A172 (cell line): ENCODE data around the gene MGAT5B. TPM values are rescaled to one million over a fixed set of nuclear protein-coding genes. Genes with fewer than 3 reads are reported as not detected.

Experiments used
- DNase-seq: peaks from one replicate; pipeline ENCODE4 v3.0.0-alpha.2; 2015; ENCODE audit warnings: low spot score
- total RNA-seq: library from RNA; depleted of rRNA; stranded (reverse); fragments of >200 nt; shearing (Covaris generic); gene quantifications from 2 replicates; pipeline ENCODE4 v1.2.3, GENCODE V29; 2014

Gene MGAT5B
- total RNA-seq, 1 experiment from 2014 or later = 16.7 TPM

DNA sequence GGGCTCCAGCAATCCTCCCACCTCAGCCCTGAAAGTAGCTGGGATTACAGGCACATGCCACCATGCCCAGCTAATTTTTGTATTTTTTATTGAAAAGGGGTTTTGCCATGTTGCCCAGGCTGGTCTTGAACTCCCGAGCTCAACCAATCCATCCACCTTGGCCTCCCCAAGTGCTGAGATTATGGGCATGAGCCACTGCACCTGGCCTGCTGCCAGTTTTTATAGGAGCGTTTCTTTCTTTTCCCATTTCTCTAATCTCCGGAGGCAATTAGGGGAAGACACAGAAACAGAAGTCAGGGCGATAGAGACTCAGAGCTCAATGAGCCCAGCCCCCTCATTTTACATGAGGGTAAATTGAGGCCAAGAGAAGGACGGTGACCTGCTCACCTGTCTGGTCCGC lies 10.4 kb downstream of the MGAT5B start:
- no peak for DNase-seq

DNA sequence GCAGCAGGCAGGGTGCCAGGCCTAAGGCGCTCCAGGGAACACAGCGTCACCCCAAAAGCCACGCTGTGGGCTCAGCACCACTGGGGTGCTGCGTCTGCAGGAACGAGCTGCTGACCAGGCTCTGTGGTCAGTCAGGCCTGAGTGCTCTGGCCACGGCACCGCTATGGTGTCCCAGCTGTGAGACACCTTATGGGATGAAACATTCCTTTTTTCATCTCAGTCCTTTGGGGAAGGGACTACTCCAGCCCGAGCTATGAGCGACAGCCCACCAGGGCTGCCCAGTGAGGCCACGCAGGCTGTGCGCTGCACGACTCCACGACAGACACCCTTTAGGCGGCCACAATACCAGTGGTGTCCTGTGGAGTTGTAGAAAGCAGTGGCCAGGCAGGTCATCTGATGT lies 11.1 kb downstream of the MGAT5B start:
- no peak for DNase-seq

DNA sequence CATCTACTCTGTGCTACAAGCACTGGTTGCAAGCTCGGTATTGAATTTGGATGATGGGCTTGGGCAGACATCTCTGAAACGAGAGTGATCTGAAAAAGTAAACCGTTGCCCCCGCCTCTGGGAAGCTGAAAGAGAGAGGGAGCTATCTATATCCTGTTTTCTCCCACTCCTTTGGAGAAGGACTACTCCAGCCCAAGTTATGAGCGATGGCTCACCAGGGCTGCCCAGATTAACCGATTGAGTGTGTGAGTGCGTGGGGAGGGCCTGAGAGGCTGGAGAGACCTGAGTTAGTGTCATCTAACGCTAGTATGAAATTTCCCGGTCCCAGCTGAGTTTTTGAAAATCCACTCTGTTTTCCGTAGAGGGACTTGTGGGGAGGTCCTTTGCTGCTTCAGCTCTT lies 11.5 kb downstream of the MGAT5B start:
- DNase-seq = no peak

DNA sequence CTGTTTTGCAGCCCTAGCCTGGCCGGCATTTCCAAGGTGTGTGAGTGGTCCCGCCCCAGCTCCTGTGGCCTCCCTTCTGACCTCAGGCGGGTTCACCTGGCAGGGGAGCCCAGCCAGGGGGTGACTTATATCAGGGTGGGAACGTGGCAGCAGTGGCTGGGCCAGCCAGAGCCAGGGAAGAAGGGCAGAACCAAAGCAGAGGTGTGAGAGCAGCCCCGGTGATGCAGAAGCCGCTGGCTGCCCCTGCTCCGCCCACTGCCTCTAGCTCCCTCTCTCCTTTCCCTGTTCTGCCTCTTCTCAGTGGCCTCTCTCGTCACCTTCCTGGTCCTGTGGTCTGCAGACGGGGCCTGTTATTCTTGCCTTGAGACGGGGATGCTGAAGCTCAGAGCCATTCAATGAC lies 12.1 kb downstream of the MGAT5B start:
- no peak for DNase-seq

DNA sequence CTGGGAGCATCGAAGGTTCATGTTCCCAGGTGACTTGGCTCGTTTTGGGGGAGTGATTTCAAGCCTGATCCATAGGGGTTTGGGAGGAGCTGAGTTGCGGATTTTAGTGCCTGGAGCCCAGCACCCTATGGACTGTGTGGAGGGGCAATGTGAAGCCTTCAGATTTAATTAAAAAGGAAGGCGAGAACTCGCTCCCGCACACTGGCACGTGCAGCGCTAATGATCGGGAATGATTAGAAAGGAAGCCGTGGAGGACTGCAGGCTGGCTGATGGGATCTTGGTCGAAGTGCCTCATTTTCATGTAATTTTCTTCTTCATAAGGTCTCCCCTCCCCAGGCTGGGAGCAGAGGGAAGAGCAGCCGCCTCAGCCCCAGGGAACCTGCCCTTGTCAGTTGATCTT lies 12.8 kb downstream of the MGAT5B start:
- DNase-seq = no peak

DNA sequence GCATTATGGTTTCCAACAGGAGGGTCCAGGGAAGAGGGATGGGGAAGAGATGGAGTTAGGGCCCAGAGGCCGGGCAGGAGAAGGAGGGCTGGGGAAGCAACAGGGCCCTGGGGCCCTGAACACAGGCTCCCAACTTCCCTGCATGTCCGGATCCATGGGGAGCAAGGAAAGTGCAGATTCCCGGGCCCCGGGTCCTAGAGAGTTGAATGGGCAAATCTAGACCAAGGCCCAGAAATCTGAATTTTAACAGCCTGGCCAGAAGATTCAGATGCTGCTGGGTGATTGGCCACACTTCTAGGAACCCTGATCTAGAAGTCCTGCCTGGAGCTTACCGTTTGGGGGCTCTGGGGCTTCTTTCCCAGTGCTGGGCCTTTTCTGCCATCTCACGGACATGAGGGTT lies 13.2 kb downstream of the MGAT5B start:
- no peak for DNase-seq

DNA sequence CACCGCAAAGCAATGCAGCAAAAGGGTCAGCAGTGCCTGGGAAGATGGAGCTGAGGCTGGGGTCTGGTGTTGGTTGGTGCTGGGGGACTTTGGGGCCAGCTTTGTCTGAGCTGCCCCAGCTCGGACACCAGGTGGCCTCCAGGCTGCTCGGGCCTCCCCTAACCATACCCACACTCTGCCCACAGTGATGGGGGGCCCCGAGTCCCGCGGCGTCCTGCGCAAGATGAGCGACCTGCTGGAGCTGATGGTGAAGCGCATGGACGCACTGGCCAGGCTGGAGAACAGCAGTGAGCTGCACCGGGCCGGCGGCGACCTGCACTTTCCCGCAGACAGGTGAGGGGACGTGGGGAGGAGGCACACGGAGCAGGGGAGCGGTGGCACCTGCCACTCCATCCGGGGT lies 13.8 kb downstream of the MGAT5B start:
- DNase-seq = no peak

DNA sequence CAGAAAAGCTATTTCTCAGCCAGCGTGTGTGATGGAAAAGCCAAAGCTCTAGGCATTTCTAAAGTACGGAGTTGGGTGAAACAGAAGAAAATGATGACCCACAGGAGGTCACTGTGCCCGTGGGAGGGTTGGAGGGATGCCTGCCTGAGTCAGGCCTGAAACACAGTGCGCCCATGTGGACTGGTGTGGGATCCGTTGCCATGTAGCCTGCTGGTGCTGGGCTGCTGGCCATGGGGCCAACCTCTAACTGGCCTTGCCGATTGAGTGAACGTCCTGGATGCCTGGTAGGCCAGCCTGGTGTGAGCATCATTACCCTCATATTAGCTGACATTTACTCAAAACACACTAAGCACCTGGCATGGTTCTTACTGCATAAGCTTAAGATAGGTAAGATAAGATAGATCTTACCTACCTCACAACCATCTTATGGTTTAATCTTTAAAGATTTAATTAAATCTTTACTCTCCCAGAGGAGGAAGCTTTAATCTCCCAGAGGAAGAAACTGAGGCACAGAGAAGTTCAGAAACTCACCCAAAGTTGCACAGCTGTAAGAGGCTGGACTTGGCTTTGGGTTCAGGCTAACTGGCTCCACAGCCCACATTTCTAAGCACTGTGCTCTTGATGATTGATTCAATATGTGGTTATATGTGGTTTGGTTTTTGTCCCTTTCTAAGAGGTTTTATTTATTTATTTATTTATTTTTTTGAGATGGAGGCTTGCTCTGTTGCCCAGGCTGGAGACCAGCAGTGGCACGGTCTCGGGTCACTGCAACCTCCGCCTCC lies 15.7 kb downstream of the MGAT5B start:
- DNase-seq = no peak

DNA sequence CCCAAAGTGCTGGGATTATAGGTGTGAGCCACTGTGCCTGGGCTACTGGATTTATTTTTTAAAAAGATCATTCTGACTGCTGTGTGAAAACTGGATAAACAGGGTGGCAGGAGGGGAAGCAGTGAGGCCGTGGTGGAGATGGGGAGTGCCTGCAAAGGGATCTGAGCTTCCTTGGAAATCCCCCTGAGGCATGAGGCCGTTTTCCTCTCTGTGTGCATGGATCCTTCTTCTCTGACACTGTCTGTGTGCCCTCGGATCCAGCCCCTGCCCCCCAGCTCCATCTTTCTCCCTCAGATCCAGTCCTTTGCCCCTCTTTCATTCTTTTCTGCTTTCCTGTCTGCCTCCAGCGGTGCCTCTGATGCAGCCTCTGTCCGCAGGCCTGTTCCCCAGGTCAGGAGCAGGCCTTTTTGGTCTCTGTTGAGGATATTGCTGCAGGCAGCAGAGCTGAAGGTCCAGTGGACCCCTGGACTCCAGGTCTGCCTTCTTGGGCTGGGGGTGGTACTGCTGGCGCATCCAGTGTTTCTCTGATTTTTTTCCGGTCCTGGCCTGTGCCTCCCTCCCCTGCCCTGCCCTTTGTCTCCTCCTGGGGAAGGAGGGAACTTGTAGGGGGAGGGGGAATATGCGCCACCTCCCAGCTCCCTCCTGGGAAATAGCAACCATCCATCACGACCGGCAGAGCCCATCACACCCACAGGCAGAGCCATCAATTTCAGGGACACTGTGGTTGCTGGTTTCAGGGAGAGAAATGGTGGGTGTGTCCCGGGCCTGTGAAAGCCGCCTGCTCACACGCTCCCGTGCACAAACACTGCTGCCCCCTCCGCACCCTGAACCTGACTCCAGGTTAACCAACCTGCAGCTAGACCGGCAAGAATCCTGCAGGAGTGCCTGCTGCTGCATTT lies 17.0 kb downstream of the MGAT5B start:
- no peak for DNase-seq

DNA sequence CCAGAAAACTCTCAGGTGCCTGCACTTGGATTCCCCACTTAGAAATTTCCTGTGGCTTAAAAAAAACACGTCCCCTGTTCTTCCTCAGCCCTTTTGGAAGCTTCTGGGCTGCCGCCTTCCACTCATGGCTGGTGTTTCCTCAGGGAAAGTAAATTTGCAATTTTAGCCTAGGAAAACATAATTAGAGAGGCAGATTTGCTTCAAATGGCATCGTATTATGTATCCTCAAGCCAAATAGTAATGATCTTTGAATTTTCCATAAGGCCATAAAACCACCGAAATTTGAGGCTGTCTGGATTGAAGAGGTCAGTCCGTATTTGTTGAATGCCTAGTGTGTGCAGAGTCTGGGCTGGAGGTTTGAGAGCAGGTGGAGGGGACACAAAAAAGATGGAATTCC lies 17.7 kb downstream of the MGAT5B start:
- no peak for DNase-seq

DNA sequence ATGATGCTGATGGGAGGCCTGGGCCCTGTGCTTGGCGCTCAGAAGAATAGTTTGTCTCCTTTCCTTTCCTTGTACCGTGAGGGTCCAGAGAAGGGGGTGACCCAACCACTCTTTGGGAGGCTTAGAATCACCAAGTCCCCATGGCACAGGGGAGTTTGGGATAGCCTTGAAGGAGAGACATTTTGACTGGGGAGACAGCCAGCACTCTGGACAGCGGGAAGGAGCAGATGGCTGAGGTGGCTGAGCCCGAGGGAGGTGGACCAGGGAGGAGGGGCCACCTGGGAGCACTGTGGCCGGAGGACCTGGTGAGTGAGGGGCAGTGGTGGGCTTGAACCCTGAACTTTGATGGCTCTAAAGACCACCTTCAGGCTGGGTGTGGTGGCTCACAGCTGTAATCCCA lies 18.2 kb downstream of the MGAT5B start:
- DNase-seq = no peak

DNA sequence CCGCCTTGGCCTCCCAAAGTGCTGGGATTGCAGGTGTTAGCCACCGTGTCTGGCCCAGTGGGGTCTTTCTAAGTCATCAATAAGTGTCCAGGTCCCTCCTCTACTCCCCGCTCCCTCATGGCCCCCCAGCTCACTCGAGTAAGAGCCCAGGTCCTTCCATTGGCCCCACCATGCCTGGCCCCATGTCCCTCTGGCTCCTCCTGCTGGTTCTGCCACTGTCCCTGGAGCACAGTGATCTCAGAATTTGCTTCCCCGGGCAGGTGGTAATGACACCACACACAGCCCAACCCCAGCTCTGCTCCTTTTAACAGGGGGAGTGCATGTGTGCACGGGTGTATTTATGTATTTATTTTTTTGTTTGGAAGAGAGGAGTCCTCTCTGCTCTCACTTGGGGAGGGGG lies 19.6 kb downstream of the MGAT5B start:
- DNase-seq = no peak

DNA sequence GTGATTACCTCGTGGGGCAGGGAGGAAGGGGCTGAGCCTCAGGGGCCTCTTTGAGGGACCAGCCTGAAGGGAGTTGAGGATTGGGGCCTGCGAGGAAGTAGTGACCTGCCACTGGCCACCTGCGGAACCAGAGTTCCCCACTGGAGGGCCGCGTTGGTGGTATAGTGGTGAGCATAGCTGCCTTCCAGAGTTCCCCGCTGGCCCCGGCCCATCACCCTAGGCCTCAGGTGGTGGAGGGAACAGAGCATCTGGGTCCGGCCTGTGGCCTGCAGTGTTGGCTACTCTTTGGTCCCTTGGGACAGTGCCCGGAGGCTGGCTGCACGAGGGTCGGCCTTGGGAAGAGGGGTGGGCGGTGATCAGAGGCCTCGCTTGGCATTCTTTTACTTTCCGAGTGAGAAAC lies 20.5 kb downstream of the MGAT5B start:
- DNase-seq = no peak

DNA sequence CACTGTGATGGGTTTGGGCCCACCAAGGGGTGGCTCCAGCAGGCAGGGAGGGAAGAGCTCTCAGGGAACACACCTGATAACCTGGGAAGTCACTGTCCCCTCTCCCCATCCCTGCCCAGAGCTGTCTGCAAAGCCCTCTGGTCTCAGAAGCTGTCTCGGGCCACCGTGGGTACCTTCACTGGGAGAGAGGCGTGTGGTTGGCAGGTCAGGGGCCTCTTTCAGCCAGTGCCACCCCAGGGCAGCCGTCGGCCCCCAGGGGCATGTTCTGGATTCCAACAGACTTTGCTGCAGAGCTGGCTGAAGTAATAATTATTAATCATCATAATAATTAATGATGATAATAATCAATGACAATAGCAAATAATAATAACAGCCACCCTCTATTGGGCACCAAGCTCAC lies 21.1 kb downstream of the MGAT5B start:
- DNase-seq = no peak

DNA sequence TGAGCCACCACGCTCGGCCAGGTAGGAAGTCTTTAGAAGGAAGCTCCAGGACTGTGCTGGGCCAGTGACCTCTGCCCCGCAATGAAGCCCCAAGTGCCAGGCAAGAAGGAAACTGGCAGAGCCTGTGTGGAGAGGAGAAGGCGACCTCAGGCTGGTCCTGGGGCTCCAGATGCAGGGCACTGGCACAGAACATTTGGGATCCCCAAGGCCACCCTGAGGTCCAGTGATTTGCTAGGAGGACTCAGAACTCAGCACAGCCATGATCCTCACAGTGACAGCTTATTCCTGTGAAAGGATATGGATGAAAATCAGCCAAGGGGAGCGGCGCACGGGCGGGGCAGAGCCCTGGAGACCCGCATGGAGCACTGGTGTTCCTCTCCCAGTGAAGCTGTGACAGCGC lies 24.1 kb downstream of the MGAT5B start:
- no peak for DNase-seq

DNA sequence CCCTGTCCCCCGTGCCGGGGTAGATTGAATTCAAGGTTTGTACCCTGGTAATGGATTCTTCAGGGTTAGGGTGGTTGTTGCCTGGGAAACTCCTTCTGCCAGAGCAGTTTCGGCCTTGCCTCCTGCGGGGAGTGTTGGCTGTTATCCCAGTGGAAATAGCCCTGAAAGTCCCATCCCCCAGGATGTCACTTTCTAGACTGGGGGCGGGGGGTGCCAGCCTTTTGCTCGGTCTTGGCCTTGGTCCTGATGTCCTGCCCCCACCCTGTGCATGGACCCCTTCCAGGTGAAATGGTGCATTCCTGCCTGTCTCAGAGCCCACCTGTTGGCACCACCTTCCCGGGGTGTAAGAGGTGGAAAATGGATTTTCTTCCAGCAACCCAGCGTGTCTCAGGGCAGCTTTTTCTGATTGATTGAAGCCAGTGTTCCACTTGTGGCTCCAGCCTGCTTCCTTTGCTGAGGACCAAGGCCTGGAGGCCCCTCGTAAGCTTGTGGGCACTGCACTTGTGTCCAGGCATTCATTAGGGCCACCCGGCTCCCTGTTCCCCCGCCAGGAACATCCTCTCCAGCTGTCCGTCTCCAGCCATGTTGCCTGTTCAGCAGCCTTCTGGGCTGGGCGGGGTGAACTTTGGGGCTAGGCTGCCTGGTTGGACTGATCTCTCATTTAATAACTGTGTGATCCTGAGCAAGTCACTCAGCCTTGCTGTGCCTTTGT lies 25.6 kb downstream of the MGAT5B start:
- no peak for DNase-seq

DNA sequence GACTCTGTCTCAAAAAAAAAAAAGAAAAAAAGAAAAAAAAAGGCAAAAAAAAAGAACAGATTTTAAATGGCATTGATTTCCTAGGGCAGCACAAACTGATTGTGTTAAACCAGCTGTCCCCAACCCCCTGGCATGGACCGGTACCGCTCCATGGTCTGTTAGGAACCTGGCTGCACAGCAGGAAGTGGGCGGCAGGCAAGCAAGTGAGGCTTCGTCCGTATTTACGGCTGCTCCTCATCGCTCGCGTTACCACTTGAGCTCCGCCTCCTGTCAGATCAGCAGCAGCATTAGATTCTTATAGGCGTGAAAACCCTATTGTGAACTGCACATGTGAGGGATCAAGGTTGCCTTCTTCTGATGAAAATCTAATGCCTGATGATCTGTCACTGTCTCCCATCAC lies 26.6 kb downstream of the MGAT5B start:
- no peak for DNase-seq

DNA sequence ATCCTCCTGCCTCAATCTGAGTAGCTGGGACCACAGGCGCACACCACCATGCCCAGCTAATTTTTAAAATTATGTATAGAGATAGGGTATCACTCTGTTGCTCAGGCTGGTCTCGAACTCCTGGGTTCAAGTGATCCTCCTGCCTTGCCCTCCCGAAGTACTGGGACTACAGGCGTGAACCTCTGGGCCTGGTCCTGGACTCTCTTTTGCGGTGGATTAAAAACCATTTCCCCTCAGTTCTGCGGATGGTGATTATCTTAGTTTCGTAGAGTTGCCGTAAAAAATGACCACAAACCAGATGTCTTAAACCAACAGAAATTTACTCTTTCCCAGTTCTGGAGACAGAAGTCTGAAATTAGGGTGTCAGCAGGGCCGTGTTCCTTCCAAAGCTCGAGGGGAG lies 28.8 kb downstream of the MGAT5B start:
- DNase-seq = no peak

DNA sequence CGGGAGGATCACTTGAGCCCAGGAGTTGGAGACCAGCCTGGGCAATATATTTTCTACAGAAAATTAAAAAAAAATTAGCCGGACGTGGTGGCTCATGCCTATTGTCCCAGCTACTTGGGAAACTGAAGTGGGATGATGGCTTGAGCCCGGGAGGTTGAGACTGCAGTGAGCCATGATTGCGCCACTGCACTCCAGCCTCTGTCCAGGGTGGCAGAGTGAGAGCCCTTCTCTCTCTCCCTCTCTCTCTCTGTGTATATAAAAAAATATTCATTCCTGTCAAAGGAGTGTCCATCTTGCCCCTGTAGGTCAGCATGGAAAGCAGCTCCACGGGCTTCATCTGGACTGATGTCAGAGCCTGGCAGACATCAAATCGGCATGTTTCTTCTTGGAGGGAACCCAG lies 31.2 kb downstream of the MGAT5B start:
- DNase-seq = no peak

DNA sequence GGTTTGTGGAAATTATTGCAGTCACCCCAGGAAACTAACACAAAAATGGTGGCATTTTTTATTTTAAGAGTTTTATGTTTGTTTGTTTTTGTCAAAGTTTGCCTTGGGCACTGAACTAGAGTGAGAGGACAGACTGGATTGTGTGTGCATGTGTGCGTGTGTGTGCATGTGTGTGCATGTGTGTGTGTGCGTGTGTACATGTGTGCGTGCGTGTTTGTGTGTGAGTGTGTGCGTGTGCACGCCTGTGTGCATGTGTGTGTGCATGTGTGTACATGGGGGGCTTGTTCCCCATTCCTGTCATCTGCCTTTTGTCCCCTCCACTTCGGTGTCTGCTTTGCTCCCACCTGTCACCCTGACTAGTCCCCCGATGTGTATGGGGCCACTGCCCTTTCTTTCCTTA lies 32.5 kb downstream of the MGAT5B start:
- no peak for DNase-seq

DNA sequence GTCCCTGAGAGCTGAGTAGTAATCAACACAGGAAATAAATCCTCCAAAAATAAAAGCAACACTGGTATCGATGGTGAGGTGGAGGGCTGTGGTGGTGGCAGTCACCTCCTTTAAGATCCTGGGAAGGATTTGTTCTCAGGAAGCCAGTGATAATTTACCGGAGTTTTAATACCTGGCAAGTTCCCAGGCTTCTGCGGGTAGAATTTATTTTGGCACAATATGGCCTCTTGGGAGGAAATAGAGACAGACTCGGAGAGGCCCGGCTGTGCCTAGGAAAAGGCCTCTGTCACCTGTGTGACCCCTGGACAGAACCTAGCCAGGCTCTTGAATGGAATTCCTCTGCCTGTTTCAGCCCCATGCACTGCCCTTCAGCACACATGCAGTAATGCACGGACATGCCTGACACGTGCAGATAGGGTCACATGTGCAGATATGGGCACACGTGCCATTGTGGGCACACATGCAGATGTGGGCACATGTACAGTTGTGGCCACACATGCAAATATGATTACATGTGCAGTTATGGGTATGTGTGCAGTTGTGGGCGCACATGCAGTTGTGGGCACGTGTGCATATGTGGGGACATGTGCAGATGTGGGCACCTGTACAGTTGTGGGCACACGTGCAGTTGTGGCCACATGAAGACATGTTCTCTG lies 33.5 kb downstream of the MGAT5B start:
- DNase-seq = no peak

DNA sequence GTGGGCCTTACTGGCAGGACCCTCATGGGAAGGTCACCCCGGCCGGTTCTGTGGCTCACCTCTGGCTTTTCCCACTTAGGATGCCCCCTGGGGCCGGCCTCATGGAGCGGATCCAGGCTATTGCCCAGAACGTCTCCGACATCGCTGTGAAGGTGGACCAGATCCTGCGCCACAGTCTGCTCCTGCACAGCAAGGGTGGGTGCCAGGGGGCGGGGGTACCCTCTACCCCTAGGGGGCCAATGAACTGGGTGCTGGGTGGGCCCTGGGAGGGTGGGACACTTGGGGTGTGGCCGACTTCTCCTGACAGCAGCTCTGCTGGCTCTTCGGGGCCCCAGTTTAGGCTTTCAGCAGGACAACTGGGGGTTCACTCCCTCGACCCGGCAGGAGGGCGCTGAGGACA lies 34.3 kb downstream of the MGAT5B start:
- DNase-seq = no peak
